GM10248 (cell line): ENCODE data around the gene IL26.

Source experiments
- CTCF ChIA-PET: fragments of 300-600 bp; sonication (Branson Sonifier 250); formaldehyde crosslinking; extraction: SDS; loops from one replicate; lab custom pipeline; 2021; ENCODE audit warnings: antibody characterized with exemption; lab: Yijun Ruan, JAX
- POLR2A ChIA-PET: fragments of 350-650 bp; sonication (Branson Sonifier 250); formaldehyde crosslinking; extraction: SDS; loops from one replicate; lab custom pipeline; 2020; ENCODE audit warnings: antibody characterized with exemption; lab: Yijun Ruan, JAX
- DNase-seq: peaks from one replicate; pipeline ENCODE4 v3.0.0; 2012; ENCODE audit errors: extremely low spot score
- TF ChIP-seq, protein P1 (sequence below): IDR thresholded peaks from 2 replicates; pipeline ENCODE4 v1.5.1; 2012; ENCODE audit warnings: mild to moderate bottlenecking, low read depth; ENCODE audit errors: extremely low read depth, missing control alignments, control extremely low read depth

Gene IL26

DNA sequence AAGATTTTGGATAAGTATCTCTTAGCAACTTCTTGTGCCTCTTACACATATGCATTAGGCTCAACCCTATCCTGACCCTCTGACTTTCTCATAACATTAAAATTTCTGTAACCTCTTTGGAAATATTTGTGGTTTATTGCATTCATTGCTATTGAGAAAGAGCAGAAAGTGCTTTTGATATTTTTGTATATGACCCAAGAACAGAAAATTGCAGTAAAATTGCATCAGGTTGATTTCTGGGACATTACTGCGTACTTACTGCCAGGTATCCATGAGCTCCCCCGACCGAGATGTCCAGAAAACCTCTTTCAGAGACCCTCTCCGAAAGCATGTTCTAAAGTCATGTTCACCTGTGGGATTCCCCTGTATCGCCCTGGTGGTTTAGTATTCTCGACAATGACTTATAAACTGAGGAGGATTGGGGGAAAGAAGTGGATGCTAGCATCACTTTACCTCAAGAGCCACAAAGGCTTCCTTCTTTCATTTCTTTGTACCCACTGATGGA, 42.3 kb upstream of the IL26 start:
- ChIA-PET POLR2A (no interaction called here), CTCF (no interaction called here)
- TF ChIP-seq, protein P1, sequence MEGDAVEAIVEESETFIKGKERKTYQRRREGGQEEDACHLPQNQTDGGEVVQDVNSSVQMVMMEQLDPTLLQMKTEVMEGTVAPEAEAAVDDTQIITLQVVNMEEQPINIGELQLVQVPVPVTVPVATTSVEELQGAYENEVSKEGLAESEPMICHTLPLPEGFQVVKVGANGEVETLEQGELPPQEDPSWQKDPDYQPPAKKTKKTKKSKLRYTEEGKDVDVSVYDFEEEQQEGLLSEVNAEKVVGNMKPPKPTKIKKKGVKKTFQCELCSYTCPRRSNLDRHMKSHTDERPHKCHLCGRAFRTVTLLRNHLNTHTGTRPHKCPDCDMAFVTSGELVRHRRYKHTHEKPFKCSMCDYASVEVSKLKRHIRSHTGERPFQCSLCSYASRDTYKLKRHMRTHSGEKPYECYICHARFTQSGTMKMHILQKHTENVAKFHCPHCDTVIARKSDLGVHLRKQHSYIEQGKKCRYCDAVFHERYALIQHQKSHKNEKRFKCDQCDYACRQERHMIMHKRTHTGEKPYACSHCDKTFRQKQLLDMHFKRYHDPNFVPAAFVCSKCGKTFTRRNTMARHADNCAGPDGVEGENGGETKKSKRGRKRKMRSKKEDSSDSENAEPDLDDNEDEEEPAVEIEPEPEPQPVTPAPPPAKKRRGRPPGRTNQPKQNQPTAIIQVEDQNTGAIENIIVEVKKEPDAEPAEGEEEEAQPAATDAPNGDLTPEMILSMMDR, result no peak
- no peak for DNase-seq

DNA sequence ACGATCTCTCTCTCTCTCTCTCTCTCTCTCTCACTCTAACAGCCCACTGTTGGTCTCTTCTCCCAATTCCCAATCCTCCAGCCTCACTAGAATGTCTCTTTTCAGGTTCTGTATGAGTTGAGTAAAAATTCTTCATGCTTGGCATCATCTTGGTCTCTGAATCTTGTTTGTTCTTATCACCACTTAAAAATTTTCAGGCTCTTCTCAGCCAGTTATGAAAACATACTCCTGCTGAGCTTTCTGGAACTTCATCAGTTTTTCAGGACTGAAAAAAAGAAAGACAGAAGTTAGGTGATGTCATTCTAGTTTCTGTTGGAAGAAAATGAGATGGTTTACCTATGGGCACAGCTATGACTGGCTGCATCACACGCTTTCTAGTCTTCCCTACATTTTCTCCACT, 39.2 kb upstream of the IL26 start:
- POLR2A ChIA-PET, result no interaction called here
- DNase-seq, result no peak
- CTCF ChIA-PET, result interaction anchor here (1.0 to 1.4 kb wide), 3 partner anchors 9 to 26 kb away, joined by 3 to 4 read pairs (median 3); no protein-coding TSS in a partner anchor
- TF ChIP-seq, protein P1, result no peak

DNA sequence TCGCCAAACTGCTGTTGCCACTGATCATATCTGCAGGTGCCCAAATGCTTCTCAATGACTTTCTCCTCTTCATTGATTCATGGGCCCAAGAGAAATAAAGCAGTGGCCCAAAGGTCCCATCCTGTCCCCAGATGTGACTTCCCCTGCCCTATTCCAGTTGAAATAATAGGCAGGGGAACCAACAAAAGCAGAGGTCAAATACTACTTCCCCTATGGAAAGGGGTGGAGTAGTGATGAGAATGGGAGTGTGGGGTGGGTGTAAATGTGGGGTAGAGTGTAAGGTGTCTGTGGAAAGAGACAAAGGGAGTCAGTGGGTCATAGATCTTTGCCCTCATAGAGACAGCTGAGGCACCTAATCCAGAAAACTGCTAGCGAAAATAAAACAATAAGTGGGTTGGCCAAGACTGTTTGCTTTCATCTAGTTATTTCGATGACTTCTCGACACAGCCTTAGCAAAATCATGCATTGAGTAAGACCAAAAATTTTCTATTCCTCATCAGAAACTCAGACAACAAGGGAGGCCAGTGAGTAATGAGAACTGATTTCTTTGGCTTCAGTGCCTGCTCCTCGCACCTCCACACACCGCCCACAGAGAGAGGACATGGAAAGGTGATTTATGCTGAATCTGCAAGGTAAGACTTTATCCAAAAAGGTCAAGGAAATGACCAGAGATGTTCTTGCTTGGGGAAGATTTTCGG, 38.7 kb upstream of the IL26 start:
- TF ChIP-seq, protein P1, result no peak
- POLR2A ChIA-PET, result no interaction called here
- no peak for DNase-seq

DNA sequence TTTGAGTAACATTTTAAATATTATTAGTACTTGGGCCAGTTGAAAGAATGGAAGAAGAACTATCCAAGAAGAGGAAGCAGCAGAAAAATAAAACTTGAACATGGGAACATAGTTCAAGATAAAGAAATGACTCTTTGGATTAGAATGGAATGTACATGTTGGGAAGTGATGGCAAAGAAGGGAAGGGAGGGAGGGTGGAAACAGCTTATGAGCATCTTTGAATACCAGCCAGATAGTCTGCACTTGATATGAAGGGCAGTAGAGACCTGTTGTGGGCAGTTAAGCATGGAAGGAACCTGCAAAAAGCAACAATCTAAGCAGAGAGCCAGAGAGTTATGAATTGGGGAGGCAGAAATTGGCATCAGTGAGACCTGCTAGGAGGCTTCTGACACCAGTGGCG, 37.8 kb upstream of the IL26 start:
- POLR2A ChIA-PET, result no interaction called here
- DNase-seq, result no peak
- CTCF ChIA-PET, result no interaction called here
- TF ChIP-seq, protein P1, result no peak

More for the DNA sequence above, 38.7 kb upstream of the IL26 start:
- CTCF ChIA-PET, result interaction anchor here (1.0 to 1.3 kb wide), 2 partner anchors 10 to 25 kb away, joined by 3 to 4 read pairs; no protein-coding TSS in a partner anchor

DNA sequence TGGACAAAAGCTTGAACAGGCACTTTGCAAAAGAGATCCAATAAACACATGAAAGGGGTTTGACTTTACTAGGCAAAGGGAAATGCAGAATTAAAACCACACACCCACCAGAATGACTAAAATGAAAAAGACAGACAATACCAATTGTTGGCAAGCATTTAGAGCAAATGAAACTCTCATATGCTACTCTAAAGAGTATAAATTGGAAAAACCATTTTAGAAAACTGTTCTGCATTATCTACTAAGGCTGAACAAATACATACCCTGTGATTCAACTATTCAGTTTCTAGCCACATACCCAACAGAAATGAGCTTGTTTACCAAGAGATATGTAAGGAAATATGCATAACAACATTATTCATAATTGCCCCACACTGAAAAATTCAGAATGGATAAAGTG, 36.3 kb upstream of the IL26 start:
- ChIA-PET POLR2A (no interaction called here), CTCF (interaction anchor here (1.6 to 1.9 kb wide), 2 partner anchors 39 to 56 kb away, joined by 3 to 7 read pairs; no protein-coding TSS in a partner anchor)
- DNase-seq, result no peak
- TF ChIP-seq, protein P1, result no peak

DNA sequence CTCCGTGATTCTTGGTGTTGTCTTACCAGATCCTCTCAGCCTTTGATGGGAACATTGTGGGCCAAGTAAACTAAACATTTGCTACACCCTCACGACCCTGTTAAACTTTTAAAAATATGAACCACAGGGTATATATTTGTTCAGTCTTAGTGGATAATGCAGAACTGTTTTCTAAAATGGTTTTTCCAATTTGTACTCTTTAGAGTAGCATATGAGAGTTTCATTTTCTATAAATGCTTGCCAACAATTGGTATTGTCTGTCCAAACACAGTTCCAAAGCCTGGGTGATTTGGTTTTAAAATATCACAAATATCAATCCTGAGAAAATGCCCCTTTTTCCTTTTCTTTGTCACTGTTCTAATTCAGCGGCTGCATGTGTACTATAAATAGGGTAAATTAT, 34.5 kb upstream of the IL26 start:
- no peak for DNase-seq
- TF ChIP-seq, protein P1, result no peak
- ChIA-PET CTCF (no interaction called here), POLR2A (no interaction called here)
